NOMO-1 (cell line): ENCODE data around the gene DNAJC1.
"Not testable (repeated sequence)": the region's sequence is repeated elsewhere in the genome, so short reads cannot be mapped to it uniquely, and the experiment has no call there.

Source experiments
- DNase-seq, 2 experiments: peaks; one replicate each; lab custom pipeline; 2025; ENCODE audit not compliant: unreplicated experiment in 2 of 2; lab: John Stamatoyannopoulos, UW

Gene DNAJC1

GRCh38 chr10:21834574-21834973, 169.0 kb downstream of the DNAJC1 start:
- DNase-seq: not testable (repeated sequence)

DNA sequence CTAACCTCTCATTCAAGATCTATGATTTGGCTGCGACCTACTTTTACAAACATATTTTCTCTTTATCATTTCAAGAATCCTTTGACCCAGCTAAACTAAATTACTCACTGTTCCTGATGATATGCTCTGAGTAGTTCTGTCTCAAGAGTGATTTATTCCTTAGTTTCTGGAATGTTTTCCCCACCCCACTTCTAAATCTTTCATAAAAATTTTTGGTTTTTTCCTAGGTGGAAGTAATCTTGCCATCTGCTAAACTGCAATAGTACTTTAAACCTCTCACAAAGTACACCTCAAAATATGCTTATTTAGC, 170.8 kb downstream of the DNAJC1 start:
- DNase-seq: no peak

DNA sequence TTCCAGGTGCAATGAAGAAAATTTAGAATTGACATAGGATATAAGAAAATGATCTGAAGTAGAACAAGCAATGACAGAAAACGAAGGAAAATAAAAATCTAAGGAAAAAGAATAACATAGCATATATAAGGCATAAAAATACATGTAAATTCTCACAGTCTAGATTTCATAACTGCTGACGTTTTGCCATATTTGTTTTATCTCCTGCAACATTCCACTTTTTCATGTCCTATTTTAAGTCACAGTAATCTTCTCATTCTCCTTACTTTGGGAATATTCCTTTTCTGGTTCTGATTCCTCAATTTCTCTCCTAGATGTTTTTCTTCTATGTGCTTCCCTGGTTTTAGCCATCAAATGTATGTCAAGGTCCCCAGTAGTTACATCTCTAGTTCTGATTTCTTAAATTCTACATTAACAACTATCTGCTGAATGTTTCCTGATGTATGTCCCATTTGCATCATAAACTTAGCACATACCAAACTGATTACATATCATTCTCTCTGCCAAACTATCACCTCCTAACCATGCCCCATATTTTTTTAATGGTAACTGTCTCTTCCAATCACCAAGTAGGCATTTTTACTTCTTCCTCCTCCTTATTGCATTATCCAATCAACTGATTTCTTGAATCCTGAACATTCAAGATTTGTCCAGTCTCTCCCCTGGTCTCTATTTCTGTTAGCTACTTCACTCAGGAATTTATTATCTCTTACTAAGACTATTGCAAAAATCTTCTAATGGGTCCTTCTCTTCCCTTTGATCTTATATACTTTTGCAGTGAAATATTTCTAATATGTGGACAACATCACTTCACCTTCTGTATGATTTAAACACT, 171.3 kb downstream of the DNAJC1 start:
- no peak for DNase-seq

DNA sequence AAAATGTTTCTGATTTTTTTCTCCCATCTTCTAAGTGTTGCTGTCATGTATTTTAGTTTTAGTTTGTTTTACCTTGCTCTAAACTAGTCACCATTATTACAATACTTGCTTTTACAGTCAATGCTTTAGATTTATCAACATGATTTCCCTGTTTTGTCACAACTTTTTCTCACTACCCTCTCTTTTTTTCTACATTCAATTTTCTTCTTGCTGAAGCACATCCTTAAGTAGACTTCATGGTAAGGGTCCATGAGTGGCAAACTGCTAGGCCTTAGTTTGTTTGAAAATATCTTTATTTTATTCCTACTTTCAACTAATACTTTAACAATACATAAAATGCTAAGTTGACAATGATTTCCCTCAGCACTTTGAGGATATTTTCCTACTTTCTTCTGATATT, 173.5 kb downstream of the DNAJC1 start:
- DNase-seq: no peak

- DNase-seq: no peak
These were observed 176.2 kb downstream of the DNAJC1 start for GRCh38 chr10:21827308-21827707.

- no peak for DNase-seq
These were observed 176.8 kb downstream of the DNAJC1 start for GRCh38 chr10:21826725-21827124.

DNA sequence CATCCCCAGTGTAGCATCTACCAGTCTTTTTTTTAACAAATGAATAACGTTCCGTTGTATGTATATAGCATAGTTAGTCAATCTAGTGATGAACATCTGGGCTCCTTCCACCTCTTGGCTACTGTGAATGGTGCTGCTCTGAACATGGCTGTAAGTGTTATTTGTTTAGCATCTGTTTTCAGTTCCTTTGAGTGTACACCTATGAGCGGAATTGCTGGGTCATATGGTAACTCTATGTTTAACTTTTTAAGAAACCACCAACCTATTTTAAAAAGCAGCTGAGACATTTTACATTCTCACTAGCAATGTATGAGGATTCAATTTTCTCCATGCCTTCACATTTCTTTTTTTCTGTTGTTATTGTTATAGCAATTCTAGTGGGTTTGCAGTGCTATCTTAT, 178.2 kb downstream of the DNAJC1 start:
- no peak for DNase-seq

- DNase-seq: no peak
These were observed 179.1 kb downstream of the DNAJC1 start for GRCh38 chr10:21824409-21824808.

DNA sequence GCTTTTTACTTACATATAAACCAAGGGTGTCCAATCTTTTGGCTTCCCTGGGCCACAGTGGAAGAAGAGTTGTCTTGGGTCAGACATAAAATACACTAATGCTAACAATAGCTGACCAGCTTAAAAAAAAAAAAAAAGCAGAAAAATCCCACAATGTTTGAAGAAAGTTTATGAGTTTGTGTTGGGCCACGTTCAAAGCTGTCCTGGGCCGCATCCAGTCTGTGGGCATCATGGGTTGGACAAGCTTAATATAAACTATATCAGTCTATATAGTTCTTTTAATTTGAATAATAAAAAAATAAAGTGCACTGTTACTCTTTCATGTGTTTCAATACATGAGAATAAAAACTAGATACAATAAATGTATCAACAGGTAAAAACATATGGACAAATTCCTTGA, 179.9 kb downstream of the DNAJC1 start:
- DNase-seq: no peak

- not testable (repeated sequence) for DNase-seq
These were observed 181.3 kb downstream of the DNAJC1 start for GRCh38 chr10:21822273-21822672.

DNA sequence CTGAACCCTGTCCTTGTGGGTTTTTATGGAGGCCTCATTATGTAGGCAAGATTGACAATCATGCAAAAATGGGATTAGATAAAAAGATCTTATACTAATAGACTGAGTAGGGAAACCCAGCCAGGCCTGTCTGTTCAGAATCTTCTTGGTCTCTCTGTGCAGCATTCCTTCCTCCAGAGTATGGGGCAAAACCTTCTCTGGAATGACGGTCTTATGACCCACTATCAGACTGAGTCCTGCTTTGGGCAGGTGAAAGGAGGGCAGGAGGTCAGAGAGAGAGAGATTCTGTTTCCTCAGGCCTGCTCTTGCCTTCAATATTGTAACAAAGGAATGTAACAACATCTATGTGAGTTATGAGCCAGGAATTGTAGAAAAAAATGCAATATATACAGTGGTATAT, 182.6 kb downstream of the DNAJC1 start:
- no peak for DNase-seq

DNA sequence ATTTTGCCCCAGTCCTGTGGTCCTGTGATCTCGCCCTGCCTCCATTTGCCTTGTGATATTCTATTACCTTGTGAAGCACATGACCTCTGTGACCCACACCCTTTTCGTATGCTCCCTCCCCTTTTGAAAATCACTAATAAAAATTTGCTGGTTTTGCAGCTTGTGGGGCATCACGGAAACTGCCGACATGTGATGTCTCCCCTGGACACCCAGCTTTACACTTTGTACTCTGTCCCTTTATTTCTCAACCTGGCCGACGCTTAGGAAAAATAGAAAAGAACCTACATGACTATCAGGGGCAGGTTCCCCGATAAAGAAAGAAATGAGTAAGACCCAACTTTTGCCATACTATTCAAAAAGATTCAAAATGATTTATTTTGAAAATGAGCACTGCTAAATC, 185.1 kb downstream of the DNAJC1 start:
- DNase-seq: not testable (repeated sequence)

DNA sequence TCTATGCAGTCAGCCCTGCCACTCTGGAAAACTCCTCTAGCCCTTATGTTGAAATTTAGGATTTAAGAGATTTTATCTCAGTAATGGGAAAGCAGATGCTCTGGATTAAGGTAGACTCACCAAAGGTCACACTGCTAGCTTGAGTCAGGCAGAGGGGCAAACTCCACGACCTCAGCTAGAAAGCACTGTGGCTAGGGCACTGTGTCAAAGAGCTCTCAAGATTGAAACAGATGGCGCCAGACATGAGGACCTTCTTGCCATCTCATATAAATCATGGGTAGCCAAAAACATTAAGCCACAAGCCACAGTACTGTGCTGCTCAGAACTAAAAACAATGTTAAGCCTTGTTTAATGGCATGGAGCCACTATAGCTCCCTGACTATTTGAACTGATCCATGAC, 188.7 kb downstream of the DNAJC1 start:
- no peak for DNase-seq

GRCh38 chr10:21813946-21814345, 189.6 kb downstream of the DNAJC1 start:
- peak; percentile 75 to 96 for DNase-seq

DNA sequence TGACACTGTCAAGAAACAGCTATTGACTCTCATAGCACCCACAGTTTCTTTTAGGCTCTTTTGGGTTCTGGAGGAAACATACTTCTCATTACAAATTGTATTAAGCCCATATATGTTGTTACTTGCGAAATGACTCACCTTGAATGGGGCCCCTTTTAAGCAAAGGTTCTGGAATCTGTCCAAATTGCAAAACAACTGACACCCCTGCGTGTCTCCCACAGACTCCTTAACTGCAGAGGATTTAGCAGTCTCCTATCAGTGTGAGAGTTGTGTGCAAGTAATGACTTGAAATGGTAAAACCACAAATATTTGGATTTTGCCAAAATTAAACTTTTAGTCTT, 192.3 kb downstream of the DNAJC1 start:
- no peak for DNase-seq

- DNase-seq: no peak
These were observed 192.8 kb downstream of the DNAJC1 start for GRCh38 chr10:21810582-21811244.

- DNase-seq: no peak
These were observed 195.0 kb downstream of the DNAJC1 start for GRCh38 chr10:21808550-21808949.

- DNase-seq: no peak
These were observed 196.3 kb downstream of the DNAJC1 start for GRCh38 chr10:21807180-21807579.

DNA sequence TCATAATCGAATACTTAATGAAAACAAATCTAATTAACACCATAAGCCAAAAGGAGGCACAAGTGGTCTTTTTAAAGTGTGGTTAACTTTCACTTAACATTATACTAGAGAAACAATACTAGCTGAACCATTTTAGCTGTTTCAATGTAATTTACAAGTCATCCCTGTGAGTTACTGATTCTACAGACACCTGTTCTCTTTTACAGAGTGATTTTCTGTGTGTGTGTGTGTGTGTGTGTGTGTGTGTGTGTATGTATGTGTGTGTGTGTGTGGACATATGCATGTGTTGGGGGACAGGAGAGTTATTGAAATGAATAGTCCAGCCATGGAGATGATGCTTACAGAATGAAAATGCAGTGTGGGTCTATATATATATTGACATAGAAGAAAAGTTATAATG, 200.2 kb downstream of the DNAJC1 start:
- no peak for DNase-seq

DNA sequence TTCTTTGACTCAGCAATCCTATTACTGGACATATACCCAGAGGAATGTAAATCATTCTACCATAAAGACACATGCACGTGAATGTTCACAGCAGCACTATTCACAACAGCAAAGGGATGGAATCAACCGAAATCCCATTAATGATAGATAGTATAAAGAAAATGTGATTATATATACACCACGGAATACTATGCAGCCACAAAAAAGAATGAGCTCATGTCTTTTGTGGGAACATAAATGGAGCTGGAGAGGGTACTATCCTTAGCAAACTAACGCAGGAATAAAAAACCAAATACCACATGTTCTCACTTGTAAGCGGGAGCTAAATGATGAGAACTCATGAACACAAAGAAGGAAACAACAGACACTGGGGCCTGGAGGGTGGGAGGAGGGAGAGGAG, 201.9 kb downstream of the DNAJC1 start:
- DNase-seq: no peak

GRCh38 chr10:21797984-21798765, 205.4 kb downstream of the DNAJC1 start:
- DNase-seq: no peak

DNA sequence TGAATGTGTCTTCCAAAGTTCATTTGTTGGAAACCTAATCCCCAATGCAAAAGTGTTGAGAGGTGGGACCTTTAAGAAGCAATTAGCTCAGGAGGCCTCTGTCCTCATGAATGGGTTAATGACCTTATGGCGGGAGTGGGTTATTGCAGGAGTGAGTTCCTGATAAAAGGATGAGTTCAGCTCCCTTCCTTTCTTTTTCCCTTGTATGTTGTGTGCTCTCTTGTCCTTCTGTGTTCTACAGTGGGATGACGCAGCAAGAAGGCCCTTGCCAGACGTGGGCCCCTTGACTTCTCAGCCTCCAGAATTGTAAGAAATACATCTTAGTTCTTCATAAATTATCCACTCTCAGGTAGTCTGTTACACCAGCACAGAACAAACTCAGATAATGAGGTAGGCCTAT, 206.0 kb downstream of the DNAJC1 start:
- no peak for DNase-seq
